IMR-90 (cell line): Measurements from ENCODE around the gene PREP. TPM values are rescaled to one million over a fixed set of nuclear protein-coding genes. Genes with fewer than 3 reads are reported as not detected.
A peak's percentile ranks its signal among the peaks of the same experiment; 100 is the strongest.

Experiments
- ATAC-seq: fragments of 200-7000 bp; cut with Tn5 transposase; 2 replicates; pipeline ENCODE4 v1.9.1; 2020; ENCODE audit warnings: low read depth, mild to moderate bottlenecking, moderate library complexity
- BruUV-seq: library from RNA; stranded (reverse); fragments of 400-500 nt; replicated peaks from 2 replicates; lab custom pipeline; 2021; lab: Mats Ljungman, UMichigan
- CTCF ChIA-PET: fragments of 300-600 bp; formaldehyde crosslinking; extraction: SDS; loops from one replicate; lab custom pipeline; 2021; ENCODE audit warnings: antibody characterized with exemption; lab: Yijun Ruan, JAX
- POLR2A ChIA-PET: fragments of 300-600 bp; sonication (Branson Sonifier 250); formaldehyde crosslinking; loops from one replicate; lab custom pipeline; 2022; ENCODE audit warnings: antibody characterized with exemption; ENCODE audit not compliant: unreplicated experiment; lab: Charles Lee
- DNase-seq: peaks from one replicate; pipeline ENCODE4 v3.0.0; 2013
- H2AFZ ChIP-seq: replicated peaks from 2 replicates; pipeline ENCODE3; 2013; ENCODE audit warnings: low read length, mild to moderate bottlenecking; ENCODE audit not compliant: poor library complexity
- H2AK5ac ChIP-seq: 2 replicates; pipeline ENCODE4 v1.6.1; 2013; ENCODE audit warnings: low read depth, low read length, inconsistent platforms
- H2AK9ac ChIP-seq: replicated peaks from 2 replicates; pipeline ENCODE3; 2013; ENCODE audit warnings: mild to moderate bottlenecking, low read depth, low read length, moderate library complexity; ENCODE audit not compliant: poor library complexity
- H2BK120ac ChIP-seq: 2 replicates; pipeline ENCODE4 v1.6.1; 2013; ENCODE audit warnings: low read depth, low read length, inconsistent platforms
- H2BK15ac ChIP-seq: 3 replicates; pipeline ENCODE4 v1.6.1; 2013; ENCODE audit warnings: low read depth, low read length, inconsistent platforms
- H2BK20ac ChIP-seq: 2 replicates; pipeline ENCODE4 v1.6.1; 2013; ENCODE audit warnings: low read depth, mild to moderate bottlenecking, inconsistent platforms, low read length, moderate library complexity
- H2BK5ac ChIP-seq: 2 replicates; pipeline ENCODE4 v1.6.1; 2013; ENCODE audit warnings: mild to moderate bottlenecking, low read depth, low read length, inconsistent platforms; ENCODE audit not compliant: poor library complexity, severe bottlenecking
- H3K14ac ChIP-seq: replicated peaks from 2 replicates; pipeline ENCODE4 v1.6.1; 2013; ENCODE audit warnings: low read depth, low read length, inconsistent platforms
- H3K18ac ChIP-seq: 2 replicates; pipeline ENCODE4 v1.6.1; 2013; ENCODE audit warnings: low read depth, low read length, control low read depth
- H3K23ac ChIP-seq: 2 replicates; pipeline ENCODE4 v1.6.1; 2013; ENCODE audit warnings: low read depth, low read length, inconsistent platforms
- H3K27ac ChIP-seq: 2 replicates; pipeline ENCODE4 v1.5.1; 2013; ENCODE audit warnings: mild to moderate bottlenecking, control low read depth, low read length; ENCODE audit not compliant: insufficient read depth
- H3K27me3 ChIP-seq: 2 replicates; pipeline ENCODE4 v1.6.1; 2013; ENCODE audit warnings: low read length; ENCODE audit not compliant: control insufficient read depth, insufficient read depth
- H3K36me3 ChIP-seq: 2 replicates; pipeline ENCODE4 v1.6.1; 2013; ENCODE audit warnings: low read length, mixed read lengths; ENCODE audit not compliant: control insufficient read depth, insufficient read depth
- H3K4ac ChIP-seq: 2 replicates; pipeline ENCODE4 v1.6.1; 2013; ENCODE audit warnings: low read depth, low read length, inconsistent platforms
- H3K4me1 ChIP-seq: 2 replicates; pipeline ENCODE4 v1.6.1; 2013; ENCODE audit warnings: low read length, mixed read lengths; ENCODE audit not compliant: control insufficient read depth, insufficient read depth
- H3K4me2 ChIP-seq: 2 replicates; pipeline ENCODE4 v1.6.1; 2013; ENCODE audit warnings: low read depth, mild to moderate bottlenecking, control low read depth, low read length, moderate library complexity
- H3K4me3 ChIP-seq: 2 replicates; pipeline ENCODE4 v1.5.1; 2013; ENCODE audit warnings: low read depth, mild to moderate bottlenecking, control low read depth, low read length, moderate library complexity; ENCODE audit not compliant: insufficient read depth
- H3K56ac ChIP-seq: 2 replicates; pipeline ENCODE4 v1.6.1; 2013; ENCODE audit warnings: low read length, inconsistent platforms; ENCODE audit not compliant: insufficient read depth; ENCODE audit errors: extremely low read depth
- H3K79me1 ChIP-seq, 2 experiments: 2 replicates each; pipeline ENCODE4 v1.6.1; 2013; ENCODE audit warnings: low read length in 2 of 2, inconsistent platforms in 1 of 2, low read depth in 1 of 2
- H3K9ac ChIP-seq: 2 replicates; pipeline ENCODE4 v1.6.1; 2013; ENCODE audit warnings: low read depth, low read length, control low read depth
- H3K9me1 ChIP-seq: 2 replicates; pipeline ENCODE4 v1.6.1; 2013; ENCODE audit warnings: low read length, inconsistent platforms; ENCODE audit not compliant: insufficient read depth
- H3K9me3 ChIP-seq: 2 replicates; pipeline ENCODE4 v1.6.1; 2013; ENCODE audit warnings: low read length; ENCODE audit not compliant: control insufficient read depth, insufficient read depth
- H4K20me1 ChIP-seq: 2 replicates; pipeline ENCODE4 v1.6.1; 2013; ENCODE audit warnings: low read length, inconsistent platforms; ENCODE audit not compliant: insufficient read depth
- H4K5ac ChIP-seq: 2 replicates; pipeline ENCODE4 v1.6.1; 2013; ENCODE audit warnings: mild to moderate bottlenecking, low read depth, low read length, control low read depth
- H4K8ac ChIP-seq, 2 experiments: 2 replicates each; pipeline ENCODE4 v1.6.1; 2013; ENCODE audit warnings: low read depth in 2 of 2, low read length in 2 of 2, control low read depth in 1 of 2, inconsistent platforms in 1 of 2
- H4K91ac ChIP-seq: 2 replicates; pipeline ENCODE4 v1.6.1; 2013; ENCODE audit warnings: low read depth, low read length, inconsistent platforms; ENCODE audit not compliant: insufficient read depth
- BHLHE40 ChIP-seq: fragments of 150-350 bp; IDR thresholded peaks from 2 replicates; pipeline ENCODE4 v1.6.1; 2016; ENCODE audit warnings: mild to moderate bottlenecking, low read depth, low read length
- CEBPB ChIP-seq: IDR thresholded peaks from 2 replicates; pipeline ENCODE4 v1.6.1; 2012; ENCODE audit warnings: low read depth, low read length, improper control_type of control experiment
- CHD1 ChIP-seq: IDR thresholded peaks from 2 replicates; pipeline ENCODE4 v1.6.1; 2012; ENCODE audit warnings: low read depth, low read length, improper control_type of control experiment
- ELK1 ChIP-seq: fragments of 150-350 bp; IDR thresholded peaks from 2 replicates; pipeline ENCODE4 v1.6.1; 2016; ENCODE audit warnings: low read depth, mild to moderate bottlenecking, low read length, moderate library complexity, borderline replicate concordance
- FOS ChIP-seq: fragments of 150-350 bp; IDR thresholded peaks from 2 replicates; pipeline ENCODE4 v1.6.1; 2016; ENCODE audit warnings: low read depth, low read length
- MAFK ChIP-seq: IDR thresholded peaks from 2 replicates; pipeline ENCODE4 v1.6.1; 2012; ENCODE audit warnings: low read depth, low read length, improper control_type of control experiment
- MAZ ChIP-seq: IDR thresholded peaks from 2 replicates; pipeline ENCODE4 v1.6.1; 2012; ENCODE audit warnings: low read depth, mild to moderate bottlenecking, low read length, improper control_type of control experiment, moderate library complexity, borderline replicate concordance
- MXI1 ChIP-seq: IDR thresholded peaks from 2 replicates; pipeline ENCODE4 v1.6.1; 2012; ENCODE audit warnings: low read depth, mild to moderate bottlenecking, low read length, moderate library complexity, borderline replicate concordance
- POLR2A ChIP-seq: IDR thresholded peaks from 2 replicates; pipeline ENCODE4 v1.6.1; 2012; ENCODE audit warnings: mild to moderate bottlenecking, low read depth, low read length
- RAD21 ChIP-seq: IDR thresholded peaks from 2 replicates; pipeline ENCODE4 v1.6.1; 2012; ENCODE audit warnings: low read length, improper control_type of control experiment
- RCOR1 ChIP-seq: IDR thresholded peaks from 2 replicates; pipeline ENCODE4 v1.6.1; 2012; ENCODE audit warnings: mild to moderate bottlenecking, low read length, improper control_type of control experiment; ENCODE audit not compliant: insufficient replicate concordance
- RFX5 ChIP-seq: IDR thresholded peaks from 2 replicates; pipeline ENCODE4 v1.8.0; 2012; ENCODE audit warnings: low read depth, mild to moderate bottlenecking, low read length, moderate library complexity
- USF2 ChIP-seq: fragments of 150-350 bp; IDR thresholded peaks from 2 replicates; pipeline ENCODE4 v1.6.1; 2017; ENCODE audit warnings: mild to moderate bottlenecking, antibody characterized with exemption, low read length, low read depth
- WGBS, 2 experiments: methylation state at CpG; one replicate each; pipeline versions ENCODE4 v1.1.5 to v1.1.7; 2013; ENCODE audit warnings: missing lambda C conversion rate in 2 of 2; ENCODE audit not compliant: insufficient read length in 1 of 2; ENCODE audit errors: extremely low coverage in 2 of 2; 5-methylcytosine and 5-hydroxymethylcytosine counted together
- dilution Hi-C: fragments of 300-500 bp; cut with HindIII; formaldehyde crosslinking; loops from one replicate; pipeline ENCODE4 v1.14.3; 2018; ENCODE audit warnings: low sequenced_read_pairs; ENCODE audit not compliant: unreplicated experiment
- in situ Hi-C: fragments of 300-500 bp; cut with MboI; formaldehyde crosslinking; loops from 3 replicates; pipeline ENCODE4 v1.14.3; 2019; ENCODE audit warnings: low sequenced_read_pairs, inconsistent platforms, mixed read lengths
- intact Hi-C: fragments of 100-400 bp; cut with micrococcal nuclease; formaldehyde crosslinking; loops from 2 replicates; pipeline ENCODE4 v1.10.0; 2022
- polyA plus RNA-seq, 3 experiments: library from polyadenylated mRNA; depleted of rRNA; stranded (reverse); fragments of >200 nt; gene quantifications; 2 replicates each; pipeline ENCODE4 v1.2.3, GENCODE V29; 2012; ENCODE audit warnings: low replicate concordance in 1 of 3
- total RNA-seq: library from RNA; depleted of rRNA; stranded (reverse); fragments of >200 nt; gene quantifications from 2 replicates; pipeline ENCODE4 v1.2.3, GENCODE V29; 2012

PREP gene
- total and polyA plus RNA-seq, 2 of the 4 experiments (the other 2 are of a cell fraction), result 21.0 to 25.7 TPM

GRCh38 chr6:105402939-105403935 is at the start of gene PREP (continued):
- peak; percentile 62; the same call in 1 of the 2 replicates for TF ChIP-seq MXI1
- TF ChIP-seq RAD21, result peak; percentile 50

- H3K23ac ChIP-seq, result no peak overlapping the region
- WGBS, 2 experiments, result no CpG with 5 or more reads among the region's 2 CpGs
- H3K79me1 ChIP-seq, result no peaks in the 10 kb centered on the region
- DNase-seq (no peak), ATAC-seq (no peak)
- no peak overlapping the region for H4K91ac ChIP-seq
- no peak overlapping the region for H2BK120ac ChIP-seq
- no peak overlapping the region for H4K5ac ChIP-seq
- H3K4me3 ChIP-seq, result no peak overlapping the region
- H2BK20ac ChIP-seq, result no peak overlapping the region
- intact Hi-C loops, result no loop called here
- H2AK5ac ChIP-seq, result no peak overlapping the region
- POLR2A ChIA-PET, result no interaction called here
- CTCF ChIA-PET, result interaction anchor here (0.5 kb wide), 1 partner anchor 787 kb away, joined by 3 read pairs; no protein-coding TSS in a partner anchor
- no peak overlapping the region for H3K9ac ChIP-seq
- no peaks in the 10 kb centered on the region for H3K36me3 ChIP-seq
- H3K4me2 ChIP-seq, result no peak overlapping the region
- in situ Hi-C loops, result no loop called here
- no peak overlapping the region for H2BK15ac ChIP-seq
- H3K9me1 ChIP-seq, result no peaks in the 10 kb centered on the region
- BruUV-seq, result no TSS peak
- H2AK9ac ChIP-seq, result no peak overlapping the region
- no peak overlapping the region for H3K18ac ChIP-seq
- no peak overlapping the region for H2AFZ ChIP-seq
- H3K4ac ChIP-seq, result no peak overlapping the region
- H4K20me1 ChIP-seq, result no peaks in the 10 kb centered on the region
- no peaks in the 10 kb centered on the region for H3K4me1 ChIP-seq
- H3K14ac ChIP-seq, result no peak overlapping the region
- H2BK5ac ChIP-seq, result no peak overlapping the region
- H3K56ac ChIP-seq, result no peak overlapping the region
- H3K9me3 ChIP-seq, result no peaks in the 10 kb centered on the region
- H3K27me3 ChIP-seq, result no peaks in the 10 kb centered on the region; the same call in none of the 2 replicates
- no peak overlapping the region for H3K27ac ChIP-seq
- no peak overlapping the region for H4K8ac ChIP-seq
- dilution Hi-C loops, result no loop called here
- no peak for TF ChIP-seq BHLHE40
- TF ChIP-seq CEBPB, result no peak
- no peak for TF ChIP-seq MAFK
- no peak for TF ChIP-seq MAZ
- TF ChIP-seq RAD21, result no peak
- TF ChIP-seq RFX5, result no peak
- no peak for TF ChIP-seq FOS
- TF ChIP-seq CHD1, result no peak
- no peak for TF ChIP-seq POLR2A
- no peak for TF ChIP-seq RCOR1
- no peak for TF ChIP-seq MXI1
- TF ChIP-seq USF2, result no peak
- no peak for TF ChIP-seq ELK1
Measured at GRCh38 chr6:105452376-105452775, 49.5 kb upstream of the PREP start.
